GM12874 (cell line): ENCODE data around the gene ALG12.

Experiments used
- TF ChIP-seq, protein P1 (sequence below): IDR thresholded peaks from 2 replicates; pipeline ENCODE4 v1.5.1; 2011; ENCODE audit warnings: low read depth, mild to moderate bottlenecking, control low read depth, low read length, moderate library complexity; ENCODE audit not compliant: insufficient read depth

Gene ALG12

DNA sequence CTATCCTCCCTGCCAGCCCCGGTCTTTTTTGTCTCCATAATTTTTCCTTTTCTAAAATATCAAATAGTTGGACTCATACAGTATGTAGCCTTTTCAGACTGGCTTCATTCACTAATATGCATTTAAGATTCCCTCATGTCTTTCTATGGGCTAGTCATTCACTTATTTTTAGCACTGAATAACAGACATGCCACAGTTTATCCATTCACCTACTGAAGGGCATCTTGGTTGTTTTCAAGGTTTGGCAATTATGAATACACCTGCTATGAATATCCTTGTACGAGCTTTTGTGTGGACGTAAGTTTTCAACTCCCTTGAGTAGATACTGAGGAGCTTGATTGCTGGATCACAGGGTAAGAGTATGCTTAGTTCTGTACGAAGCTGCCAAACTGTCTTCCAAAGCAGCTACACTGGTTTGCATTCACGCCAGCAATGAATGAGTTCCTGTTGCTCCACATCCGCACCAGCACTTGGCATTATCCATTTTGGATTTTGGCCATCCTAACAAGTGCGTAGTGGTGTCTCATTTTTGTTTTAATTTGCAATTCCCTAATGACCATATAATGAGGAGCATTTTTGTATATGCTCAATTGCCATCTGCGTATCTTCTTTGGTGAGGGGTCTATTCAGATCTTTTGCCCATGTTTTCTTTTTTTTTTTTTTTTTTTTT is 21.1 kb downstream of the ALG12 start:
- TF ChIP-seq, protein P1, sequence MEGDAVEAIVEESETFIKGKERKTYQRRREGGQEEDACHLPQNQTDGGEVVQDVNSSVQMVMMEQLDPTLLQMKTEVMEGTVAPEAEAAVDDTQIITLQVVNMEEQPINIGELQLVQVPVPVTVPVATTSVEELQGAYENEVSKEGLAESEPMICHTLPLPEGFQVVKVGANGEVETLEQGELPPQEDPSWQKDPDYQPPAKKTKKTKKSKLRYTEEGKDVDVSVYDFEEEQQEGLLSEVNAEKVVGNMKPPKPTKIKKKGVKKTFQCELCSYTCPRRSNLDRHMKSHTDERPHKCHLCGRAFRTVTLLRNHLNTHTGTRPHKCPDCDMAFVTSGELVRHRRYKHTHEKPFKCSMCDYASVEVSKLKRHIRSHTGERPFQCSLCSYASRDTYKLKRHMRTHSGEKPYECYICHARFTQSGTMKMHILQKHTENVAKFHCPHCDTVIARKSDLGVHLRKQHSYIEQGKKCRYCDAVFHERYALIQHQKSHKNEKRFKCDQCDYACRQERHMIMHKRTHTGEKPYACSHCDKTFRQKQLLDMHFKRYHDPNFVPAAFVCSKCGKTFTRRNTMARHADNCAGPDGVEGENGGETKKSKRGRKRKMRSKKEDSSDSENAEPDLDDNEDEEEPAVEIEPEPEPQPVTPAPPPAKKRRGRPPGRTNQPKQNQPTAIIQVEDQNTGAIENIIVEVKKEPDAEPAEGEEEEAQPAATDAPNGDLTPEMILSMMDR, result no peak

DNA sequence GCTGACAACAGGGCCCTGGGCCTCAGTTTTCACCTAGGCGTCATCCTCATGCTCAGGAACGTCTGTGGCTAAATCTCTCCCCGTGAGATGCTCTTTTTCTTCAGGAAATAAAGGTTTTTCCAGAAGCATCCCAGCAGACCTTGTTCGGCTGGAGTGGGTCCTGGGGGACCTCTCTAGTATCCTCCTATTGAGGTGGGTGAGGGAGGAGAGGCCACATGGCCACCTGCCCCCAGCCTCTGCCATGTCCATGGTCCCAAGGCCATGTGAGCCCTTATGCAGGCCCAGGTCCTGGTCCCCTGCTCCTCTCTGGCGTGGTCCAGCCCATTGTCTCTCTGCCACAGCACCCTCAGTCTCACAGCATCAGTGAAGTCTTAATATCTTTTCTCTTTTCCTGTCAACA is 22.0 kb downstream of the ALG12 start:
- TF ChIP-seq, protein P1, result no peak

DNA sequence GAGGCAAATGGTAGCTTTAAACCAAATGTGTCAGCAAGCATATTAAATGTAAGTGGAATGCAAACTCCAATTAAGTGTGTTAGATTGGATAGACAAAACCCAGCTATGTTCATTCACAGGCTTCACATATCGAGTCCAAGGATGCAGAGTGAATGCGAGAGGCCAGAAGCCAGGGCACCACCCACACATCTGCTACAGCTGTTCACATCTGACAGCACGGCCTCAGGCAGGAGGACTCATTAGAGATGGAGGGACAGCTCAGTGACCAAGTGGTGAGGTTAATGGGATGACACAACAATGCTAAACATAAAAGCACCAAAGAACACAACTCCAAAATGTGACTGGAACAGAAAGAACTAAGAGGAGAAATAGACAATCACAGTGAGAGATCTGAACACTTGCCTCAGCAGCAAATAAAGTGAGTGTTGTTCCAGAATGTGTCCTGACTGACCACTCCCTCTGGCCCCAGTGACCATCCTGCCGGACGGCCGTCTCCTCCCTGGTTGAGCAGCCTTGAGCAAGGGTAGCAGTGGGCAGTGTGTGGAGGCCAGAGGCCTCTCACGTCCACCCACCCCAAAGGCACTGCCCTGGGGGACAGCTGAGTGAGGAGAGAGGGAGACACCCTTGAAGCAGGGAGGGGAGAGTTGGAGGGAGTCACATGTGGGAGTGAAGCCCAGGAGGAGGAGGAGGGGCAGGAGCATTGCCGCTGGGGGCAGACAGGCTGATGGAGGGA is 23.8 kb downstream of the ALG12 start:
- TF ChIP-seq, protein P1, result no peak

DNA sequence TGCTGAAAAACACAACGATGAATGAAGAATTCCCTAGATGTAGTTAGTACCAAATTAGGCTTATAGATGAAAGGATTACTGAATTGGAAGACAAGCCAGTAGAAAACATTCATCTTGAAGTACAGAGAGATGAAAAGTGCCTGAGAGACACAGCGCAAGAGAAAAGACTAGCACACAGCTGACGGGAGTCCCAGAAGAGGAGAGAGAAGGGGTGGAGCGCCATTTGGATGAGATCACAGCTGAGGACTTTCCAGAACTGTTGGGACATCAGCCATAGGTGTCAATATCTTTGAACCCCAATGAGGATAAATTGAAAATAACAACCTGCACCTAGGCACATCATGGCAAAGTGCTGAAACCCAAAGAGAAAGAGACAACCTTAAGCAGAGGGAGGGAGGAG is 25.2 kb downstream of the ALG12 start:
- TF ChIP-seq, protein P1, result no peak

DNA sequence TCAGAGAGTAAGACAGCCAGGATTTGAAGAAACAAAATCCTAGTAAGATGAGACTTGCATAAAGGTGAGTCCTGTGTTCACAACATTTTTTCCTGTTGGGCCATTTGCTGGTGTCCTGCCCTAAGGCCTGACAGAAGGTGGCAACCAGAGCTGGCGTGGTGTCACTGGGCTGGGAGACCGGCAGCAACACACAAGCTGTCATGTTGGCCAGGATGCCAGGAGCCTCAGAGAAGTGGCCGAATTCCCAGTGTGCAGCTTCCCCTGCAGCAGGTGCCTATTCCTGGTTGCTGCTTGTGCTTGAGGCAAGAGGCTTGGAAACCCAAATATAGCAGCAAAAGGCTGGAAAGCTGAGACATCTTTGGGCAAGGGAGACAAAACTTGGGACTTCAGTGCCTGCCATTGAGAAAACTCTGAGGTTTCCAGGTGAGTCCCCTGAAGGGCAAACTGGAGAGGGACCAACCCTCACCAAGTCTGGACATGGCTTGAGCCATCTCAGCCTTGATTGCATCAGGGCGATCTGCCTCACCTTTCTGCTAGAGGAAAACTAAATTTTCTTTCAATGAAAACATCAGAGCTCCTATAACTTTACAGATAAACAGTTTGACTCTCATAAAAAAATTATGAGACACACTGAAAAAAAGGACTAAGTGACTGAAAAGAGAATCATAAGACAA is 25.9 kb downstream of the ALG12 start:
- TF ChIP-seq, protein P1, result no peak

DNA sequence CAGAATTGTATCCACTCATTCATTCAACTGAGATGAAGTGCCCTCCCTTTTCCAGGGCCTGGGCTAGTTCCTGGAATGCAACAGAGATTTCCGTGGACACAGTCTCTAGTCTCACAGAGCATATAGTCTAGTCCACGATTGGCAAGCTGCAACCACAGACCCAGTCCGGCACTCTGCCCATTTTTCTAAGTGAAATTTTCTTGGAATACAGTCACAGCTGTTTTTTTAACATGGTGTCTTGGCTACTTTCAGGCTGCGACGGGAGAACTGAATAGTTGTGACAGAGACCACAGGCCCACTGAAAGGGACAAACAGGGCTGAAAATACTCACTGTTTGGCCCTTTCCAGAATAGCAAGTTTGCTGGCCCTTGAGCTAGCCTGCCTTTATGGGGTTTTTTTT is 29.2 kb downstream of the ALG12 start:
- TF ChIP-seq, protein P1, result no peak

DNA sequence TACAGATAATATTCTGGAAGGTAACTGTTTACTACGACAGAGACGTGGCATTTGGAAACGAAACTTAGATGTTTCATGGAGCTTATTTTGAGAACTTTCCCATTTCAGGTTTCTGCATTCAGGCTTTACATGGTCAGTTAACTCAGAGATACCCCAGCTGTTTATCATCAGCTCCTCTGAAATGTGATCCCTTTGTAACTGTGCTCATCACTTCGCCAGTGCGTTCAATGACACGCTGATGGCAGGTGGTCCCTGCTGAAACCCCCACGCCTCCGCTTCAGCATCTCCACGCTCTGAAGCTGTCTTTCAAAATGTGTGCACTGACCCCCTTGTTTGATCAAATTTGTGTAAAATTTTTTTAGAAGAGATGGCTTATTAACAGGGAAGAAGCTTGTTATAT is 30.5 kb downstream of the ALG12 start:
- TF ChIP-seq, protein P1, result no peak
